ENCODE results near the gene HIP1. TPM values are rescaled to one million over a fixed set of nuclear protein-coding genes. Genes with fewer than 3 reads are reported as not detected.
A peak's percentile ranks its signal among the peaks of the same experiment; 100 is the strongest.

Gene HIP1
- total and polyA plus RNA-seq, 9 of the 15 experiments (the other 6 are each of a cell fraction or from before 2014, with no cell fraction given): 2.4 to 13.7 (median 9.5) TPM

DNA sequence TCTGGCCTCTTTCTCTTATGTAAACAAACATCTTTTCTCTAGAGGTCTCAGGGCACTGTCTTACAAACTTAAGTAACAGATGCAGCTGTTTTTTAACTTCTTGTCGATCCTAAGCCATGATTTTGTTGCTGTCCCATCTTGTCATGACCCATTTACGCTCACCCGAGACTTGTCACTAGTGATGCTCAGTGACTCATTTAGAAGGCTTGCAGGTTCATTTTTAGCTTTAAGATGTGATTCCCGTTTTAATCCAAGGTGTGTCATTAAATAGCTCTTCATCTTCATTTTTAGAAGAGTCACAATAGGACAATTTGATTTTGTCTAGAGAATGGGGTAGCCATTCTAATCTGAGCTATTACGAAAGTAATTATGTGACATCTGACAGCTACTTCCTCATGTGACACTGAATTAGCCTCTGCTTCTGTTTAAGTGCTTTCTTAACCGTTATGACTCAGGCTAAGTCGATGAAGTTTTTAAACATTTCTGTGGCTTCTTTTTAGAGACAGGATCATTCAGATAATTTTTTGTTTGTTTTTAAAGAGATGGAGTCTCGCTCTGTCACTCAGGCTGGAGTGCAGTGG, 203.9 kb downstream of the HIP1 start (continued):
- TF ChIP-seq STAG1 (CRISPR knock-in tag; IDR thresholded peaks at IDR 0.05; ENCODE audit: borderline replicate concordance) (no peak), ATF1 (CRISPR knock-in tag; IDR thresholded peaks at IDR 0.05) (no peak), ATF1 (tag; IDR thresholded peaks at IDR 0.05) (peak; percentile 46; the same call in 1 of the 2 replicates), TCF7 (IDR thresholded peaks at IDR 0.05; ENCODE audit: borderline replicate concordance) (no peak), ARID3A (IDR thresholded peaks at IDR 0.05; ENCODE audit: borderline replicate concordance, low read depth, low read length) (peak; percentile 25; the same call in 1 of the 2 replicates), ATF3 (IDR thresholded peaks at IDR 0.05) (peak; percentile 63), ATF3 (CRISPR knock-in tag; conservative IDR thresholded peaks at IDR 0.05) (no peak), JUN (IDR thresholded peaks at IDR 0.05; ENCODE audit: borderline replicate concordance, low read depth, low read length) (0 out of 2 replicates have a peak, but pooled peaks have one; percentile 6), JUN (CRISPR knock-in tag; IDR thresholded peaks at IDR 0.05; ENCODE audit: borderline replicate concordance) (no peak), LEF1 (IDR thresholded peaks at IDR 0.05) (peak; percentile 35; the same call in 1 of the 2 replicates)
- TF ChIP-seq, protein P1, sequence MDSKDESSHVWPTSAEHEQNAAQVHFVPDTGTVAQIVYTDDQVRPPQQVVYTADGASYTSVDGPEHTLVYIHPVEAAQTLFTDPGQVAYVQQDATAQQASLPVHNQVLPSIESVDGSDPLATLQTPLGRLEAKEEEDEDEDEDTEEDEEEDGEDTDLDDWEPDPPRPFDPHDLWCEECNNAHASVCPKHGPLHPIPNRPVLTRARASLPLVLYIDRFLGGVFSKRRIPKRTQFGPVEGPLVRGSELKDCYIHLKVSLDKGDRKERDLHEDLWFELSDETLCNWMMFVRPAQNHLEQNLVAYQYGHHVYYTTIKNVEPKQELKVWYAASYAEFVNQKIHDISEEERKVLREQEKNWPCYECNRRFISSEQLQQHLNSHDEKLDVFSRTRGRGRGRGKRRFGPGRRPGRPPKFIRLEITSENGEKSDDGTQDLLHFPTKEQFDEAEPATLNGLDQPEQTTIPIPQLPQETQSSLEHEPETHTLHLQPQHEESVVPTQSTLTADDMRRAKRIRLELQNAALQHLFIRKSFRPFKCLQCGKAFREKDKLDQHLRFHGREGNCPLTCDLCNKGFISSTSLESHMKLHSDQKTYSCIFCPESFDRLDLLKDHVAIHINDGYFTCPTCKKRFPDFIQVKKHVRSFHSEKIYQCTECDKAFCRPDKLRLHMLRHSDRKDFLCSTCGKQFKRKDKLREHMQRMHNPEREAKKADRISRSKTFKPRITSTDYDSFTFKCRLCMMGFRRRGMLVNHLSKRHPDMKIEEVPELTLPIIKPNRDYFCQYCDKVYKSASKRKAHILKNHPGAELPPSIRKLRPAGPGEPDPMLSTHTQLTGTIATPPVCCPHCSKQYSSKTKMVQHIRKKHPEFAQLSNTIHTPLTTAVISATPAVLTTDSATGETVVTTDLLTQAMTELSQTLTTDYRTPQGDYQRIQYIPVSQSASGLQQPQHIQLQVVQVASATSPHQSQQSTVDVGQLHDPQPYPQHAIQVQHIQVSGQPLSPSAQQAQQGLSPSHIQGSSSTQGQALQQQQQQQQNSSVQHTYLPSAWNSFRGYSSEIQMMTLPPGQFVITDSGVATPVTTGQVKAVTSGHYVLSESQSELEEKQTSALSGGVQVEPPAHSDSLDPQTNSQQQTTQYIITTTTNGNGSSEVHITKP (IDR thresholded peaks at IDR 0.05; ENCODE audit: partially characterized antibody): no peak
- TF ChIP-seq, protein P2, sequence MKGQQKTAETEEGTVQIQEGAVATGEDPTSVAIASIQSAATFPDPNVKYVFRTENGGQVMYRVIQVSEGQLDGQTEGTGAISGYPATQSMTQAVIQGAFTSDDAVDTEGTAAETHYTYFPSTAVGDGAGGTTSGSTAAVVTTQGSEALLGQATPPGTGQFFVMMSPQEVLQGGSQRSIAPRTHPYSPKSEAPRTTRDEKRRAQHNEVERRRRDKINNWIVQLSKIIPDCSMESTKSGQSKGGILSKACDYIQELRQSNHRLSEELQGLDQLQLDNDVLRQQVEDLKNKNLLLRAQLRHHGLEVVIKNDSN (CRISPR knock-in tag; IDR thresholded peaks at IDR 0.05): no peak; the same call in 1 of the 2 replicates
- TF ChIP-seq, protein P3, sequence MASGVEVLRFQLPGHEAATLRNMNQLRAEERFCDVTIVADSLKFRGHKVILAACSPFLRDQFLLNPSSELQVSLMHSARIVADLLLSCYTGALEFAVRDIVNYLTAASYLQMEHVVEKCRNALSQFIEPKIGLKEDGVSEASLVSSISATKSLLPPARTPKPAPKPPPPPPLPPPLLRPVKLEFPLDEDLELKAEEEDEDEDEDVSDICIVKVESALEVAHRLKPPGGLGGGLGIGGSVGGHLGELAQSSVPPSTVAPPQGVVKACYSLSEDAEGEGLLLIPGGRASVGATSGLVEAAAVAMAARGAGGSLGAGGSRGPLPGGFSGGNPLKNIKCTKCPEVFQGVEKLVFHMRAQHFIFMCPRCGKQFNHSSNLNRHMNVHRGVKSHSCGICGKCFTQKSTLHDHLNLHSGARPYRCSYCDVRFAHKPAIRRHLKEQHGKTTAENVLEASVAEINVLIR (CRISPR knock-in tag; IDR thresholded peaks at IDR 0.05): no peak
